ENCODE data around the gene COCH.

The COCH gene

GRCh38 chr14:30882431-30882830, 8.1 kb downstream of the COCH start:
- no peak overlapping the region for H4K8ac ChIP-seq (ENCODE audit: low read depth, low read length)
- no peak overlapping the region for H3K4me2 ChIP-seq (ENCODE audit: low read length)
- H2BK5ac ChIP-seq (ENCODE audit: low read length), result no peak overlapping the region
- H3K27me3 ChIP-seq (ENCODE audit: insufficient read depth, low read length, poor library complexity), result no peaks in the 10 kb centered on the region
- no peak overlapping the region for H3K27ac ChIP-seq (ENCODE audit: low read depth, low read length)
- H3K9ac ChIP-seq (ENCODE audit: low read length), result no peak overlapping the region
- no peak overlapping the region for H2AK5ac ChIP-seq (ENCODE audit: low read length)
- no peaks in the 10 kb centered on the region for H3K79me2 ChIP-seq (ENCODE audit: control insufficient read depth, insufficient read depth, low read length)
- H3K36me3 ChIP-seq (ENCODE audit: control insufficient read depth, insufficient read depth, low read length), result peaks cover 13% of the 10 kb centered on the region
- no peak overlapping the region for H3K18ac ChIP-seq (ENCODE audit: low read length)
- no peak overlapping the region for H3K56ac ChIP-seq (ENCODE audit: low read length)
- H2BK15ac ChIP-seq (replicated peaks; ENCODE audit: low read depth), result no peak overlapping the region
- no peak overlapping the region for H3K4ac ChIP-seq (ENCODE audit: low read depth, low read length)
- H3K79me1 ChIP-seq (ENCODE audit: low read length), result no peaks in the 10 kb centered on the region
- no peak overlapping the region for H4K5ac ChIP-seq (ENCODE audit: low read length)
- DNase-seq, result no peak
- 74% methylated on average over 1 of the region's 1 CpG for WGBS (ENCODE audit: extremely low coverage, insufficient coverage, low lambda C conversion rate)
- no peaks in the 10 kb centered on the region for H3K4me1 ChIP-seq (ENCODE audit: control insufficient read depth, low read depth, low read length)
- H3K23ac ChIP-seq (ENCODE audit: low read length), result no peak overlapping the region
- no peak overlapping the region for H3K4me3 ChIP-seq (ENCODE audit: low read length)
- no peak overlapping the region for H2BK120ac ChIP-seq (ENCODE audit: low read depth, low read length)

GRCh38 chr14:30883508-30884294, 9.3 kb downstream of the COCH start:
- Histone ChIP-seq H3K18ac (ENCODE audit: low read length) (no peak overlapping the region), H3K27ac (ENCODE audit: low read depth, low read length) (no peak overlapping the region), H3K4me2 (ENCODE audit: low read length) (no peak overlapping the region), H3K27me3 (ENCODE audit: insufficient read depth, low read length, poor library complexity) (no peaks in the 10 kb centered on the region), H3K4ac (ENCODE audit: low read depth, low read length) (no peak overlapping the region), H3K36me3 (ENCODE audit: control insufficient read depth, insufficient read depth, low read length) (peaks cover 11% of the 10 kb centered on the region), H3K4me3 (ENCODE audit: low read length) (no peak overlapping the region), H3K23ac (ENCODE audit: low read length) (no peak overlapping the region), H2BK120ac (ENCODE audit: low read depth, low read length) (no peak overlapping the region), H4K5ac (ENCODE audit: low read length) (no peak overlapping the region), H2AK5ac (ENCODE audit: low read length) (no peak overlapping the region), H3K79me1 (ENCODE audit: low read length) (no peaks in the 10 kb centered on the region), H3K56ac (ENCODE audit: low read length) (no peak overlapping the region), H3K79me2 (ENCODE audit: control insufficient read depth, insufficient read depth, low read length) (no peaks in the 10 kb centered on the region), H3K4me1 (ENCODE audit: control insufficient read depth, low read depth, low read length) (no peaks in the 10 kb centered on the region), H2BK5ac (ENCODE audit: low read length) (no peak overlapping the region), H3K9ac (ENCODE audit: low read length) (no peak overlapping the region), H2BK15ac (replicated peaks; ENCODE audit: low read depth) (no peak overlapping the region), H4K8ac (ENCODE audit: low read depth, low read length) (no peak overlapping the region)
- WGBS (ENCODE audit: extremely low coverage, insufficient coverage, low lambda C conversion rate), result no CpG with 5 or more reads among the region's 6 CpGs
- DNase-seq, result no peak

- WGBS (ENCODE audit: extremely low coverage, insufficient coverage, low lambda C conversion rate), result no CpG with 5 or more reads among the region's 3 CpGs
- Histone ChIP-seq H4K8ac (ENCODE audit: low read depth, low read length) (no peak overlapping the region), H3K18ac (ENCODE audit: low read length) (no peak overlapping the region)
These were observed 10.5 kb downstream of the COCH start for GRCh38 chr14:30884901-30885300.

GRCh38 chr14:30885840-30886740, 11.7 kb downstream of the COCH start:
- Histone ChIP-seq H2BK120ac (ENCODE audit: low read depth, low read length) (no peak overlapping the region), H3K27ac (ENCODE audit: low read depth, low read length) (no peak overlapping the region), H3K36me3 (ENCODE audit: control insufficient read depth, insufficient read depth, low read length) (peaks cover 11% of the 10 kb centered on the region), H4K5ac (ENCODE audit: low read length) (no peak overlapping the region), H2BK5ac (ENCODE audit: low read length) (no peak overlapping the region), H3K79me2 (ENCODE audit: control insufficient read depth, insufficient read depth, low read length) (no peaks in the 10 kb centered on the region), H3K9ac (ENCODE audit: low read length) (no peak overlapping the region), H3K4ac (ENCODE audit: low read depth, low read length) (no peak overlapping the region), H3K18ac (ENCODE audit: low read length) (no peak overlapping the region), H3K56ac (ENCODE audit: low read length) (no peak overlapping the region), H4K8ac (ENCODE audit: low read depth, low read length) (no peak overlapping the region), H3K23ac (ENCODE audit: low read length) (no peak overlapping the region), H3K4me3 (ENCODE audit: low read length) (no peak overlapping the region), H2BK15ac (replicated peaks; ENCODE audit: low read depth) (no peak overlapping the region), H2AK5ac (ENCODE audit: low read length) (no peak overlapping the region), H3K79me1 (ENCODE audit: low read length) (no peaks in the 10 kb centered on the region), H3K4me2 (ENCODE audit: low read length) (no peak overlapping the region), H3K27me3 (ENCODE audit: insufficient read depth, low read length, poor library complexity) (no peaks in the 10 kb centered on the region), H3K4me1 (ENCODE audit: control insufficient read depth, low read depth, low read length) (no peaks in the 10 kb centered on the region)
- no CpG with 5 or more reads among the region's 7 CpGs for WGBS (ENCODE audit: extremely low coverage, insufficient coverage, low lambda C conversion rate)
- DNase-seq, result no peak

More at GRCh38 chr14:30884901-30885300, 10.5 kb downstream of the COCH start:
- Histone ChIP-seq H2AK5ac (ENCODE audit: low read length) (no peak overlapping the region), H3K23ac (ENCODE audit: low read length) (no peak overlapping the region), H3K4me3 (ENCODE audit: low read length) (no peak overlapping the region), H3K4me2 (ENCODE audit: low read length) (no peak overlapping the region), H3K9ac (ENCODE audit: low read length) (no peak overlapping the region), H3K4me1 (ENCODE audit: control insufficient read depth, low read depth, low read length) (no peaks in the 10 kb centered on the region), H2BK120ac (ENCODE audit: low read depth, low read length) (no peak overlapping the region), H3K27me3 (ENCODE audit: insufficient read depth, low read length, poor library complexity) (no peaks in the 10 kb centered on the region), H4K5ac (ENCODE audit: low read length) (no peak overlapping the region), H3K79me2 (ENCODE audit: control insufficient read depth, insufficient read depth, low read length) (no peaks in the 10 kb centered on the region), H3K4ac (ENCODE audit: low read depth, low read length) (no peak overlapping the region), H3K79me1 (ENCODE audit: low read length) (no peaks in the 10 kb centered on the region), H3K56ac (ENCODE audit: low read length) (no peak overlapping the region), H2BK5ac (ENCODE audit: low read length) (no peak overlapping the region), H2BK15ac (replicated peaks; ENCODE audit: low read depth) (no peak overlapping the region), H3K36me3 (ENCODE audit: control insufficient read depth, insufficient read depth, low read length) (peaks cover 11% of the 10 kb centered on the region), H3K27ac (ENCODE audit: low read depth, low read length) (no peak overlapping the region)
- no peak for DNase-seq

DNA sequence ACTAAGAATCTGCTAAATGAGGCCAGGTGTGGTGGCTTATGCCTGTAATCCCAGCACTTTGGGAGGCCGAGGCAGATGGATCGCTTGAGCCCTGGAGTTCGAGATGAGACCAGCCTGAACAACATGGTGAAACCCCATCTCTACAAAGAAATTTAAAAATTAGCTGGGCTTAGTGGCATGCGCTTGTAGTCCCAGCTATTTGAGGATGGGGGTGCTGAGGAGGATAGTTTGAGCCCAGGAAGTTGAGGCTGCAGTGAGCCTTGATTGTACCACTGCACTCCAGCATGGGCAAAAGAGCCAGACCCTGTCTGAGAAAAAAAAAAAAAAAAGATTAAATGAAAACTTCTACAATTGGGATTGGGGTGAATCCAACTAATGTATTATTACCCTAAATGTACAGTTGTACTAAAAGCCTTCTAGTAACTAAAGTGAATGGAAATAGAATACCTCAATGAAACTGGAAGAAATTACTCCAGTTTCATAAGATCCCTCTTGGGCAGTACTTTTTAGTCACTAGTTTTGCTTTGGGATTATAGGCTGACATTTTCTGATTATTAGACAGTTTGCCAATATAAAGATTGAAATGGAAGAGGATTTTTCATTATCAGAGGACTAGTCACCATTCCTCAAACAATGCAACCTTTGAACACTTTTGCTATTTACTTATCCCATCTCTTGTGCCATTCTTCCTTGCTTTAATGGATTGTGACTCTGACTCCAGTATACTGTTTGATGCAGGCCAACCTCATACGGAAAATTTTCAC, 14.3 kb downstream of the COCH start:
- WGBS (ENCODE audit: extremely low coverage, insufficient coverage, low lambda C conversion rate), result no CpG with 5 or more reads among the region's 5 CpGs
- H3K23ac ChIP-seq (ENCODE audit: low read length), result no peak overlapping the region

More for the DNA sequence above, 14.3 kb downstream of the COCH start:
- no peaks in the 10 kb centered on the region for H3K79me1 ChIP-seq (ENCODE audit: low read length)
- no peaks in the 10 kb centered on the region for H3K79me2 ChIP-seq (ENCODE audit: control insufficient read depth, insufficient read depth, low read length)
- no peak overlapping the region for H2BK5ac ChIP-seq (ENCODE audit: low read length)
- no peak overlapping the region for H3K4me2 ChIP-seq (ENCODE audit: low read length)
- peak; percentile 22 for DNase-seq
- no peak overlapping the region for H3K9ac ChIP-seq (ENCODE audit: low read length)
- H4K8ac ChIP-seq (ENCODE audit: low read depth, low read length), result no peak overlapping the region
- no peak overlapping the region for H4K5ac ChIP-seq (ENCODE audit: low read length)
- H3K56ac ChIP-seq (ENCODE audit: low read length), result no peak overlapping the region
- H3K27me3 ChIP-seq (ENCODE audit: insufficient read depth, low read length, poor library complexity), result no peaks in the 10 kb centered on the region
- H3K4me3 ChIP-seq (ENCODE audit: low read length), result no peak overlapping the region
- H2BK120ac ChIP-seq (ENCODE audit: low read depth, low read length), result no peak overlapping the region
- no peak overlapping the region for H3K4ac ChIP-seq (ENCODE audit: low read depth, low read length)
- no peak overlapping the region for H2AK5ac ChIP-seq (ENCODE audit: low read length)
- peaks cover 10% of the 10 kb centered on the region for H3K36me3 ChIP-seq (ENCODE audit: control insufficient read depth, insufficient read depth, low read length)
- H3K27ac ChIP-seq (ENCODE audit: low read depth, low read length), result no peak overlapping the region
- no peak overlapping the region for H3K18ac ChIP-seq (ENCODE audit: low read length)
- no peaks in the 10 kb centered on the region for H3K4me1 ChIP-seq (ENCODE audit: control insufficient read depth, low read depth, low read length)
- H2BK15ac ChIP-seq (replicated peaks; ENCODE audit: low read depth), result no peak overlapping the region

Data from mesendoderm (in vitro differentiated cells).